Measurements from ENCODE around the gene RCAN2.
"Not testable (repeated sequence)": the region's sequence is repeated elsewhere in the genome, so short reads cannot be mapped to it uniquely, and the experiment has no call there.

DNA sequence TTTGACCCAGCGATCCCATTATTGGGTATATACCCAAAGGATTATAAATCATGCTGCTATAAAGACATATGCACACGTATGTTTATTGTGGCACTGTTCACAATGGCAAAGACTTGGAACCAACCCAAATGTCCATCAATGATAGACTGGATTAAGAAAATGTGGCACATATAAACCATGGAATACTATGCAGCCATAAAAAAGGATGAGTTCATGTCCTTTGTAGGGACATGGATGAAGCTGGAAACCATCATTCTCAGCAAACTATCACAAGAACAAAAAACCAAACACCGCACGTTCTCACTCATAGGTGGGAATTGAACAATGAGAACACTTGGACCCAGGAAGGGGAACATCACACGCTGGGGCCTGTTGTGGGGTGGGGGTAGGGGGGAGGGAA, 103.5 kb downstream of the RCAN2 start:
- TF ChIP-seq, protein P1, sequence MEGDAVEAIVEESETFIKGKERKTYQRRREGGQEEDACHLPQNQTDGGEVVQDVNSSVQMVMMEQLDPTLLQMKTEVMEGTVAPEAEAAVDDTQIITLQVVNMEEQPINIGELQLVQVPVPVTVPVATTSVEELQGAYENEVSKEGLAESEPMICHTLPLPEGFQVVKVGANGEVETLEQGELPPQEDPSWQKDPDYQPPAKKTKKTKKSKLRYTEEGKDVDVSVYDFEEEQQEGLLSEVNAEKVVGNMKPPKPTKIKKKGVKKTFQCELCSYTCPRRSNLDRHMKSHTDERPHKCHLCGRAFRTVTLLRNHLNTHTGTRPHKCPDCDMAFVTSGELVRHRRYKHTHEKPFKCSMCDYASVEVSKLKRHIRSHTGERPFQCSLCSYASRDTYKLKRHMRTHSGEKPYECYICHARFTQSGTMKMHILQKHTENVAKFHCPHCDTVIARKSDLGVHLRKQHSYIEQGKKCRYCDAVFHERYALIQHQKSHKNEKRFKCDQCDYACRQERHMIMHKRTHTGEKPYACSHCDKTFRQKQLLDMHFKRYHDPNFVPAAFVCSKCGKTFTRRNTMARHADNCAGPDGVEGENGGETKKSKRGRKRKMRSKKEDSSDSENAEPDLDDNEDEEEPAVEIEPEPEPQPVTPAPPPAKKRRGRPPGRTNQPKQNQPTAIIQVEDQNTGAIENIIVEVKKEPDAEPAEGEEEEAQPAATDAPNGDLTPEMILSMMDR (conservative IDR thresholded peaks at IDR 0.05; ENCODE audit: low read length): not testable (repeated sequence)
- not testable (repeated sequence) for TF ChIP-seq EZH2phosphoT487 (IDR thresholded peaks at IDR 0.05; ENCODE audit: borderline replicate concordance, low read depth, low read length)

All from OCI-LY7 (cell line).